Measurements from ENCODE around the gene CHURC1. TPM values are rescaled to one million over a fixed set of nuclear protein-coding genes. Genes with fewer than 3 reads are reported as not detected.

CHURC1 gene
- total and polyA plus RNA-seq, 2 of the 8 experiments (the other 6 are each of a cell fraction or from before 2014, with no cell fraction given), result 50.2 to 59.3 TPM

GRCh38 chr14:64968167-64968566, 53.9 kb downstream of the CHURC1 start:
- no peaks in the 10 kb centered on the region for H3K36me3 ChIP-seq (ENCODE audit: control insufficient read depth in 2 of 4, insufficient read depth in 4 of 4, low read length in 3 of 4)
- peaks cover 0 to 12% of the 10 kb centered on the region in 2 experiments; a peak in 1 of 4 replicates for H3K79me2 ChIP-seq (ENCODE audit: control insufficient read depth in 1 of 2, insufficient read depth in 2 of 2, low read length in 2 of 2)
- peak overlapping the region; percentile 36 for H4K91ac ChIP-seq (replicated peaks; ENCODE audit: insufficient read length, low read length)
- H3K27ac ChIP-seq (ENCODE audit: low read depth, low read length), result no peak overlapping the region
- peak overlapping the region; percentile 61; the same call in 1 of the 2 replicates for H2BK5ac ChIP-seq (ENCODE audit: low read depth, low read length)
- H3K4ac ChIP-seq (replicated peaks; ENCODE audit: insufficient read length, low read depth, low read length), result no peak overlapping the region
- FAIRE-seq (no peak), DNase-seq (ENCODE audit: low read depth in 1 of 2, low spot score in 2 of 2) (no peak)
- TF ChIP-seq BCL11A (IDR thresholded peaks at IDR 0.05; ENCODE audit: low read depth in 2 of 2, low read length in 2 of 2) (no peak), HDAC2 (IDR thresholded peaks at IDR 0.05; ENCODE audit: borderline replicate concordance in 1 of 2, low read depth in 2 of 2, low read length in 2 of 2) (no peak), RXRA (IDR thresholded peaks at IDR 0.05; ENCODE audit: insufficient read depth, low read depth, low read length) (no peak), CHD2 (IDR thresholded peaks at IDR 0.05; ENCODE audit: low read length) (no peak), NANOG (IDR thresholded peaks at IDR 0.05; ENCODE audit: insufficient read depth, low read depth, low read length, poor library complexity, severe bottlenecking) (no peak), YY1 (IDR thresholded peaks at IDR 0.05; ENCODE audit: low read depth, low read length) (no peak), TBP (IDR thresholded peaks at IDR 0.05; ENCODE audit: low read depth, low read length) (no peak), RFX5 (IDR thresholded peaks at IDR 0.05; ENCODE audit: borderline replicate concordance, low read depth, low read length) (no peak), EGR1 (IDR thresholded peaks at IDR 0.05; ENCODE audit: borderline replicate concordance, low read depth, low read length) (no peak), ASH2L (IDR thresholded peaks at IDR 0.05; ENCODE audit: low read length) (no peak)
- no peak overlapping the region for H3K4me3 ChIP-seq (ENCODE audit: extremely low read depth in 1 of 4, insufficient read depth in 2 of 4, low read depth in 3 of 4, low read length in 4 of 4)
- no peaks in the 10 kb centered on the region; the same call in 1 of the 2 replicates for H3K23me2 ChIP-seq (ENCODE audit: low read depth, low read length)
- H3K27me3 ChIP-seq (replicated peaks in 1 of 4; ENCODE audit: control insufficient read depth in 3 of 4, extremely low read depth in 1 of 4, insufficient read depth in 3 of 4, low read length in 3 of 4), result peaks cover 0 to 20% (median 8%) of the 10 kb centered on the region in 4 experiments; a peak in 4 of 7 replicates
- peaks cover 8% of the 10 kb centered on the region for H3K79me1 ChIP-seq (ENCODE audit: low read depth, low read length)
- ChIA-PET CTCF (ENCODE audit: partially characterized antibody) (interaction anchor here (0.8 to 4.1 kb wide), 4 partner anchors 10 to 473 kb away, joined by 3 to 45 read pairs (median 12); no protein-coding TSS in a partner anchor), POLR2A (ENCODE audit: partially characterized antibody) (interaction anchor here (0.6 to 2.1 kb wide), 4 partner anchors 18 to 53 kb away, joined by 3 to 6 read pairs (median 4); partner anchors contain the start of gene CHURC1)
- no peak overlapping the region for H4K5ac ChIP-seq (ENCODE audit: insufficient read length, low read depth, low read length)
- peak overlapping the region; percentile 95; the same call in 1 of the 2 replicates for H2BK12ac ChIP-seq (ENCODE audit: low read depth, low read length)
- H3K9me3 ChIP-seq (ENCODE audit: insufficient read depth in 2 of 2, low read depth in 1 of 2, low read length in 1 of 2), result no peaks in the 10 kb centered on the region
- H4K20me1 ChIP-seq (replicated peaks in 1 of 2; ENCODE audit: control insufficient read depth in 1 of 2, insufficient read depth in 2 of 2, low read length in 2 of 2), result peaks cover 0 to 2% of the 10 kb centered on the region in 2 experiments
- H3K4me1 ChIP-seq (replicated peaks in 1 of 4; ENCODE audit: control insufficient read depth in 3 of 4, insufficient read depth in 4 of 4, low read length in 3 of 4), result peaks cover 0 to 27% (median 16%) of the 10 kb centered on the region in 4 experiments; a peak in 6 of 7 replicates
- WGBS, 2 experiments (ENCODE audit: extremely low coverage in 1 of 2, insufficient coverage in 1 of 2, insufficient read length in 1 of 2, insufficient replicate concordance in 2 of 2, low coverage in 1 of 2, low lambda C conversion rate in 2 of 2, missing lambda C conversion rate in 1 of 2), result 79% methylated on average over 7 of the region's 7 CpGs; no CpG with 5 or more reads in 1 of the 2 experiments
- no peak overlapping the region for H3K56ac ChIP-seq (replicated peaks; ENCODE audit: insufficient read length, low read depth, low read length)
- H3K9ac ChIP-seq (replicated peaks in 1 of 4; ENCODE audit: extremely low read depth in 1 of 4, low read depth in 3 of 4, low read length in 3 of 4), result no peak overlapping the region
- H2BK120ac ChIP-seq (replicated peaks; ENCODE audit: low read depth, low read length), result no peak overlapping the region
- H3K4me2 ChIP-seq (ENCODE audit: insufficient read depth in 1 of 2, low read depth in 2 of 2, low read length in 2 of 2), result peak overlapping the region; percentile 33 to 85; a peak in 2 of 4 replicates
- H4K8ac ChIP-seq (ENCODE audit: extremely low read depth, insufficient read depth, low read length), result no peak overlapping the region
- no peak overlapping the region for H2AFZ ChIP-seq (ENCODE audit: low read length)
- H3K23ac ChIP-seq (ENCODE audit: insufficient read length), result no peak overlapping the region
- H2BK15ac ChIP-seq (ENCODE audit: low read length), result no peak overlapping the region
- H2AK5ac ChIP-seq (ENCODE audit: low read depth, low read length), result peak overlapping the region; percentile 25; the same call in 1 of the 2 replicates
- H3K18ac ChIP-seq (ENCODE audit: extremely low read depth, low read length), result 0 out of 2 replicates have a peak overlapping the region, but pooled peaks have one; percentile 17
- no peak overlapping the region; the same call in 1 of the 2 replicates for H2BK20ac ChIP-seq (ENCODE audit: low read length)
- H3K14ac ChIP-seq (ENCODE audit: insufficient read length), result no peak overlapping the region
